NCI-H187 (cell line): Measurements from ENCODE around the gene MEN1.

Experiments used
- DNase-seq, 2 experiments: peaks; one replicate each; lab custom pipeline; 2025; lab: John Stamatoyannopoulos, UW

Gene MEN1

DNA sequence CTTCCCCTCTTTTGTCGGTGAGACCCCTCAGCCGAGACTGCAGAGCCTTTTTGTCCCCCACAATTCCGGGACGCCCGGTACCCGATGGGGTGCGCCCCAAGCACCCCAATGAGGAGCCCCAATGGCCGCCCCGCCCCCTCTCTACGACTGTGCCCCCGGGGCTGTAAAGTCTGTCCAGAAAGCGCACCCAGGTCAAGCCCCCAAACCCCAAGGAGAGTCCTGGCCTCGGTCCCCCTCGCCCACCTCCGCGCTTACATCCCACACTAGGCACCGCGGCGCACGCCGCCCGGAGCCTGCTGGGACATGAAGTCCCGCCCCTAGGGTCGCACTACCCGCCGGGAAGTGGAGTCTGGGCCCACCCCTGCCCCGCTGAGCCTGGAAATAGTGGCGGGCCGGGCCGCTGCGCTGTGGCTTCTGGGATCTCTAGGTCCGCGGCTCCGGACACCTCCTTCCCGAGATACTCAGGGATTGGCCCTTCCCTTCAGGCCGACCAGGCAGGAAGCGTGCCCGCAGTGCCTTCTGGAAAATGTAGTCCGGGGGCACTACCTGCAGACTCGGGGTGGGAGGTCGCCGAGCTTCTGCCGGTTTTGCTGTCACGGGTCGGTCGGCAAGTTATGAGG is at the start of gene MEN1:
Gene MEN1 (minus strand): TSS at position 281 of the 620 bp plus-strand sequence. CDS start 442 bp downstream, outside the sequence.
- DNase-seq = peak; percentile 88 to 90

GRCh38 chr11:64859542-64860414 is 49.4 kb upstream of the MEN1 start:
- DNase-seq = no peak

GRCh38 chr11:64858467-64859263 is 48.3 kb upstream of the MEN1 start:
- DNase-seq = no peak

GRCh38 chr11:64857485-64857884 is 47.1 kb upstream of the MEN1 start:
- no peak for DNase-seq

DNA sequence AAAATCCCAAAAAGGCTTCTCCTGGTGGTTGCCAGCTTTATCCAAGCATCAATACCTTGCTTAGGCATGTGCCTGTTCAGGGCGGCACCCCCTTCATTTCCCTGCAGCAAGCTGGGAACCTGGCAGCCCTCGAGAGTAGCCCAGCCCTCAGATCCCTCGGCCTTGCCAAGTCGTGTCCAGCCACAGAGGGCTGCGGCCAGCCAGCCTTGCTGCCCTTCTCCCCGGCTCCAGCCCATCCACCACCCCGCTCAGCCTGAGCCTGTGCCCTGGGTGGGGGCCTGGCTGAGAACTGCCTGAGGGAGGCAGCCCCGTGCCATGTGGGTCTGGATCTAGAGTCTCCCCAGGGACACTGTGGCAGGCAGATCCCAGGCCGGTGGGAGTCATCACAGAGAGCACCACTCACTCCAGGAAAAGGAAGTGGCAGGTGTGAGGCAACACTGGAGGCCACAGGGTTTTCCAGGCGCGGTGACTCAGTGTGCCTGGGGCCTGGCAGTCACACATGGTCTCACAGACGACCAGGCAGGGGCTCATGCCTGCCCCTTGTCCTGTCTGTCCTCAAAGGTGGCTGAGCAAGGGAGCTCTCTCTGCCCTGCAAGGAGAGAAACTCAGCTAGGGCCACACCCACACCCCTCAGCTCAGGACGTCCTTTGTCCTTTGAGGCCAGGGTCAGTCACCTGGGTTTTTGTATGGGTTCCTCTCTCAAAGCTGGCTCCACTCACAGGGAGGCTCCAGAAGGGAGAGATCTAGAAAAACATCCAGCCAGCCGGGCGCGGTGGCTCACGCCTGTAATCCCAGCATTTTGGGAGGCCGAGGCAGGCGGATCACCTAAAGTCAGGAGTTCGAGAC is 46.3 kb upstream of the MEN1 start:
- DNase-seq = no peak

DNA sequence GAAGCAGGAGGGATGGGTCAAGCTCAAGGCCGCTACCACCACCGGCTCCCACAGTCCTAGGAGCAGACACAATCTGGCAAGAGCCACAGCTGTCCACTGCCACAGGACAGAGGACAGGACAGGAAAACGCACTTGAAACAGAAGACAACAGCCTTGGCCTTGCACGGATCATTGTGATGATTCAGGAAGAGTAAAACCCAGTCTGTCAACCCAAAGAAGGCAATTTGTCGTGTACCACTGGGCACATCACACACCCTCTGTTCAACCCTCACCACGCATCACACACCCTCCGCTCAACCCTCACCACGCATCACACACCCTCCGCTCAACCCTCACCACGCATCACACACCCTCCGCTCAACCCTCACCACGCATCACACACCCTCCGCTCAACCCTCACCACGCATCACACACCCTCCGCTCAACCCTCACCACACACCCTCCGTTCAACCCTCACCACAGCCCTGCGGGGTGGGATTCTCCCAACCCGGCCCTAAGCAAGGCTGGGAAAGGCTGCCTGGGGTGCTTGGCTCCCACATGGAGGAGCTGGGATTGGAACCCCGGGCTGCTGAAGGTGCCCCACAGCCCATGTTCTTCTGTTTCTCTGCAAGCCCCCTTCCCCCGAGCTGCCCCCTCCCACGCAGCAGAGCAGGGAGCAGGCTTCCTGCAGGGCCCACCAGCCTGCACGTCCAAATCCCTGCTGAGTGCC is 45.4 kb upstream of the MEN1 start:
- no peak for DNase-seq

DNA sequence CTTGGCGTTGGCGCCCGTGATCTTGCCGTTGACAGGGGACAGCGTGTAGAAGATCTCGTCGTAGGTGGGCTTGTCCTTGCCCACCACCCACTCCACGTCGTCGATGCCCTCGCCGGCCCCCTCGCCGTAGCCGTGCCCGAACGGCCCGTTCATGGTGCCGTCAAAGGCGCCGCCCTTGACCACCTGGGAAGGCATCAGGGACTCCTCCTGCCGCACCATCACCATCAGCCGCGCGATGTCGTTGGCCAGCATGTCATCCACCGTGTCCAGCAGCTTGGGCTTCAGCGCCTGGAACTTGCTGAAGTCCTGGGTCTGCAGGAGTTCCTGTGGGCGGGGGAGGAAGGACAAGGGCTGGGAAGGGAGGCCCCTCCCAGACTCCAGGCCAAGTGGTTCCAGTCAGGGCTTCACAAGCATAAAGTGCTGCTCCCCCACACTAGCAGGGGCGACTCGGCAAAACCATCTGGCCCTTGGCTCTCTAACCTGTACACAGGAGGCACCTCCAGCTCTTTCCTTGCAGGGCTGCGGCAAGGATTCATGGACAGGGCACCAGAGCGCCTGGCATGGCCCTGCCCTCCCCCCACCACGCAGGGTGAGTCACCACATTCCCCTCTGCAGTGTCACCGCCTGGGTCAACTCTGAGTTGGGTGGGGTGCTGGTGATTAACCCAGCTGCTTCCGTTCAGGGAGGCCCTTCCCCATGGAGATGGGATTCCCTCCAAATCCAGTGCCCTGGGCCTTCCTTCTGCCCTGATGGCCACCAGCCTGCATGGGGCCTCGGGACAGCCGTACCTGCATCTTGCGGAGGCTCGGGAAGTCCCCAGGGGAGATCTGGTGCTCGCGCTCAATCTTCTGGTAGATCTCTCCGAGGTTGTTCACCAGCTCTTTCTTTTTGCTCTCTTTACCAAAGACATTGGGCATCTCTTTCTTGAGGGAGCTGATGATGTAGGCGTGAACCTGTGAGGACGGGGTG is 44.5 kb upstream of the MEN1 start:
- no peak for DNase-seq

DNA sequence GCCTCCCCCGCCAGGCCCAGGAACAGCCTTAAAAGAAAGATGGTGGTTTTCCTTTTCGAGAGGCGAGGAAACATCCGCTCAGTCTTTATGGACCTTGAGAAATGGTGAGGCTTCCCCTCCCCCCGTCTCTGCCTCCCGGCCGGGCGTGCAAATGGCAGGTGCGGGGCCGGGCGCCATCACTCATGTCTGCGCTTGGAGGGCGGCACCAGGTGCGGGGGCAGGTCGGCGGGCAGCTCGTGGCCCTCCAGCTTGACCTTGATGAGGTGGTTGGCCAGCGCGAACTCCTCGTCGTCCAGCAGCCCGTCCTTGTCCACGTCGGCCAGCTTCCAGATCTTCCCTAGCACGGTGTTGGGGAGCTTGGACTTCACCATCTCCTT is 43.8 kb upstream of the MEN1 start:
- no peak for DNase-seq

DNA sequence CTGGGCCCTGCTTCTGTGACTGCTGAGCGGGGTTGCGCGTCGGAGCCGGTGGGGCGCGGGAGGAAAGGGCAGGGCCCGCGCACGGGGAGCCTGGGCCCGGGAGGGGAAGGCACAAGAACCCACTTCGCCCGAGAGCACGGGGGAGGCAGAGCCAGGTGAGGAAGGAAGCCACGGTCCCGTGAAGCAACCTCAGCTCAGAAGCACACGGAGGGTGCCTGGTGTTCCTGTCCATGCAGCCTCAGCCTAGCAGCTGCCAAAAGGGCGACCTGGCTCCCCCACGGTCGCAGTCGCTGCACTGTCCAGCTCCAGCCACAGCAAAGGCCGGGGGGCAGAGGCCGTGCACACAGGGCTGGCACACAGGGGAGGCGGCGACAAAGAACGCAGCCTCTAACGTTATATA is 43.4 kb upstream of the MEN1 start:
- no peak for DNase-seq

- no peak for DNase-seq
These were observed 42.6 kb upstream of the MEN1 start for GRCh38 chr11:64852804-64853509.

GRCh38 chr11:64851831-64852351 is 41.5 kb upstream of the MEN1 start:
- no peak for DNase-seq

DNA sequence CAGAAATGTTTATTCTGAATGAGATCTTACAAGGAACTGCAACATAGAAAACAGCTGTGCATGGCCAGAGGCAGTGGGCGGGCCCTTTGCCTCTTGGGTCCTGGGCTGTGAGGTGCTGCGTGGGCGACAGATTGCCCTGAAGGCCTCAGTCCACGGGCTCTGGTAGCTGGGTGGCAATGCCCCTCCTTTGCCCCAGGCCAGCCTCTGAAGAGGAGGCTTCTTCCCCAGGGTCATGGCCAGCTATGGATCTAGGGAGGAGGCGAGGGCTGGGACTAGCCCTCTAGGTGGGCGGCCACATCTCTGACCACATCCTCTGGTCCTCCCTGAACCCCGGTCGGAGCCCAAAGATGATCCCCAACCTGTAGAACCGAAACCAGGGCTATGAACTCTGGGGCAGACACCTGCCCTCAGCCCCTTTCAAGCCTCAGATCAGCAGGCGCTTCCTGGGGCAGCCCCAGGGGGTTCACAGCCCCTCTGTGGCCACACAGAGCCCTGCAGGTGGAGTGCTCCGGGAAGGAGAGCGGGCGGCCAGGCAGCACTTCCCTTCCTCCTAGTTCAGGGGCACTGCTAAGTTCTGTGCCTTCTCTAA is 40.7 kb upstream of the MEN1 start:
- DNase-seq = no peak

DNA sequence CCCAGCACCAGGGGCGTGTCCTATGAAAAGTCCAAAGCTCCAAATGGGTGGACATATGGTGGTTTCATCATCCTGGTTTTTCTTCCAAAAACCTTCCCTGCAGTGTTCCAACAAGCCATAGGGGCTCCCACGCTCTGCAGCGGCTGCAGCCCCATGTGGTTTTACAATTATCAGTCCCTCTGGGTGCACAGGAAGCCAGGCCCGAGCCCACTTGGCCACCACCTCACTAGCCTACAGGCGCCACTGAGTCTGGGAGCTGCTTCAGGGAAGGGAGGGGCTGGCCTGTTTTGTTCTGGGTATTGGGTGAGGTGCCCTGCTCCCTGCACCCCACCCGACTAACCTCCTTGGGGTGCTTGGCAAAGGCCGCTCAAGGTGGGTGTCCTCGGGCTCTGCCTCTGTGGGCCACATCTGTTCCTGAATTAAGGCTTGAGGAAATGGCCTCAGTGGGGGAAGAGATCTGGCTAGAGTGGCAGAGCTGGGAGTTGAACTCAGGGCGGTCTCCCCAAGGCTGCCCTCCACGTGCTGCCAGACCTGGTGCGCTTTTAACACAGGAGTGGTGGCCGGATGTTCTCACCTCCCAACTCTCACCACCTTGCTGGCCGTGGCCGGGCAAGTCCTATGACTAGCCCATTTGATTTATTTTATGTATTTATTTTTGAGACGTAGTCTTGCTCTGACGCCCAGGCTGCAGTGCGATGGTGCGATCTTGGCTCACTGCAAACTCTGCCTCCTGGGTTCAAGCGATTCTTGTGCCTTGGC is 39.4 kb upstream of the MEN1 start:
- DNase-seq = no peak

DNA sequence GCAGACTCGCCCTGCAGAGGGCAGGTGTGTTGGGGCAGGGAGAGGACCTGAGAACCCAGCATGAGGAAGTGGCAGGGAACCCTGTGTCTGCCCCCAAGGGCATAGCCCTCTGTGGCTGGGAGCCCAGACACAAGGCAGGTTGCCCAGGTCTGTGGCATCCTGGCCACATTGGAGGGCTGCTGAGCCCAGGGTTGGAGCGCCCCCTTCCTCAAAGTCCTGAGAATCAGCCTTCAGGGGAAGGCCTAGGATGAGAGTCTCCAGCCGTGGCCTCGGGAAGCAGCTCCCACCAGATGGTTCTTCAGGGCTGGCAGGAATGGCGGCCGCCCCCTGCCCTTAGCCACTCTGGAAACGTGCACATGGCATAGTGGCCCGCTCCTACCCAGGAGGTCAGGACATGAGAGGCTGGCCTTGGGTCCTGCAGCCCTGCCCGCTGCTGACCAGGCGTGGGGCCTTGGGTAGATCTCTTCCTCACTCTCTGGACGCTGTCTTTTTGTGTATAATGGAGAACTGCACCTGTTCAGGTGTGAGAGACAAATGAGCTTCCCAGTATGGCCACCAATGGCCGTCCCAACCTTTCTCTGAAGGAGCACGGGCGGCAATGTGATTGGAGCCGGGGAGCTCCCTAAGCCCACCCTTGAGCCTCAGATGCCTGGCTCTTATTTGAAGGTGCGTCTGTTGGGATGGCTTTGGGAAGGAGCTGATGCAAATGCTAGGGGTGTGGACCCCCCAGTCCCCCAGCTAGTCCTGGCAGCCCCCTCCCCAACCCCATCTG is 38.7 kb upstream of the MEN1 start:
- DNase-seq = no peak

DNA sequence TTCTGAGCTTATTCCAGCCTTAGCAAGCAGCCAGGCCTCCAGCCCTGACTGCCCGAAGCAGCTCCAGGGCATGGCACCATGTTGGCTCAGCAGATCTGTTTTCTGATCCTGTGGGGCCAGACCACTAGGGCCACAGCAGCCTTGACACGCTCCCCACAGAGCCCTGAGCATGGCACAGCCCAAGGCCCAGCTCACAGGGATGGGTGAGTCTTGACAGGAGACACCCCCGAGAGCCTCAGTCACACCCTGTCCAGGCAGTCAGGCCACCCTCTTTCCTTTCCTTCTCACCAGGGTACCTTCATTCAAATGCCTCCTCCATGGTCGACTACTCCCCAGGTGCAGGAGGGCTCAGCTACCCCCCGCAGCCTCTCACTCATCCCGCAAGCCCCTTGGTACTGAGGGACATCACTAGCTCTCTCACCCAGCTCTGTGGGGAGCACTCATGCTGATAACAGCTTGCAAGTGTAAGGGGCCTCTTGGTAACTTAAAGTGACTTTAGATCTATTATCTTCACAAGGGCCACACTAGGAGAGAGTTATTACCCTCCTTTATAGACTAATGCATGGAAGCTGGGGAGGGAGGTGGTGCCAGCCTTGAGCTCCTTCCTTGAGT is 38.0 kb upstream of the MEN1 start:
- DNase-seq = no peak

DNA sequence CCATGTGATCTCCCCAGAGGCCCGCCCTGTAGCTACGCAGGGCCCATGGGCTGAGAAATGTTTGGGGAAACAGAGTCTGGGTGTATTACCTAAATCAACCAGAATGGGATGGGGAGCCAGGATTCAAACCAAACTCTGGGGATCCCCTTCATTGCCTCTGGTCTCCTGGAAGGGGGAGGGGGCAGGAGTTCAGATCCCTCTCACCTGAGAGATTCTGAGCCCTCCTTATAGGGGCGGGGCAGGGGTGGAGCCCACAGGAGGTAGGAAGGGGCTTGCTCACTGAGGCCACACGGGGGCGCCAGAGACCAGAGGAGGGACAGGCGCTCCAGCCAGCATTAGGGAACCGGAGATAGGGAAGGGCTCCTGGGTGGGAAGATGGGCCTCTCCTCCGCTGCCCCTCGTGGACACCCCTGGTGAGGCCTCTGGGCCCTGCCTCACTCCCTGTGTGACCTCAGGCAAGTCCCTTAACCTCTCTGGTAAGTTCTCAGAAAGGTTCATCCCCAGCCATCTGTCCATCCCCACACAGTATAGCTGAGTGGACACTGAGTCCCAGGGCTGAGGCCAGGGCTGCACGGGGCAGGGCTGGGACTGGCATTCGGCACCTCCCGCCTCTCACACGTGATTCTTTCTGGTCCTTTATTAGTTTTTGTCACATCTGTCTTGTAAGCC is 36.8 kb upstream of the MEN1 start:
- DNase-seq = peak; percentile 84 to 90
